Breast epithelium (tissue), 4 donors: ENCODE results near the gene ID4. TPM values are rescaled to one million over a fixed set of nuclear protein-coding genes. Genes with fewer than 3 reads are reported as not detected.
A peak's percentile ranks its signal among the peaks of the same experiment; 100 is the strongest.

Source experiments
- DNase-seq, 2 donors: peaks; one replicate each; pipeline ENCODE4 v3.0.0-alpha.2; 2019; ENCODE audit warnings: low spot score in 2 of 2
- H3K27ac ChIP-seq, 2 donors: fragments of 200-600 bp; sonication (generic) in 1 of 2; one replicate each; pipeline ENCODE4 v1.5.1; 2016 to 2019; ENCODE audit warnings: mild to moderate bottlenecking in 1 of 2
- H3K27me3 ChIP-seq, 2 donors: fragments of 200-600 bp; sonication (generic) in 1 of 2; one replicate each; pipeline versions ENCODE4 v1.5.1 to v1.6.0; 2017 to 2019; ENCODE audit warnings: control low read depth in 1 of 2, mild to moderate bottlenecking in 1 of 2
- H3K36me3 ChIP-seq: fragments of 200-600 bp; one replicate; pipeline ENCODE4 v1.5.1; 2019
- H3K4me1 ChIP-seq, 2 donors: fragments of 200-600 bp; sonication (generic); one replicate each; pipeline ENCODE4 v1.5.1; 2016 to 2019; ENCODE audit warnings: control low read depth in 1 of 2
- H3K4me3 ChIP-seq, 3 donors: fragments of 200-600 bp; sonication (generic); 1 replicate in 2 of 3; 2 replicates in 1 of 3; pipeline ENCODE4 v1.5.1; 2016 to 2019; ENCODE audit warnings: mild to moderate bottlenecking in 3 of 3, moderate library complexity in 2 of 3
- H3K9me3 ChIP-seq, 2 donors: fragments of 200-600 bp; sonication (generic) in 1 of 2; one replicate each; pipeline ENCODE4 v1.5.1; 2016 to 2019; ENCODE audit warnings: control low read depth in 1 of 2
- CTCF ChIP-seq, 3 donors: fragments of 450-650 bp; IDR thresholded peaks; one replicate each; pipeline ENCODE4 v1.5.1; 2016 to 2017; ENCODE audit warnings: antibody characterized with exemption in 3 of 3, mild to moderate bottlenecking in 3 of 3, moderate library complexity in 3 of 3
- POLR2A ChIP-seq: fragments of 450-650 bp; IDR thresholded peaks from one replicate; pipeline ENCODE4 v1.6.1; 2016; ENCODE audit warnings: antibody characterized with exemption, mild to moderate bottlenecking, moderate library complexity
- POLR2AphosphoS5 ChIP-seq, 3 donors: sonication (generic); formaldehyde crosslinking; IDR thresholded peaks; one replicate each; pipeline ENCODE4 v1.6.1; 2017; ENCODE audit warnings: antibody characterized with exemption in 3 of 3
- intact Hi-C: fragments of 100-400 bp; cut with DNase I; formaldehyde crosslinking; loops from one replicate; pipeline ENCODE4 v1.15.1; 2023; ENCODE audit warnings: low total_unique reads
- total RNA-seq, 3 donors: library from RNA; depleted of rRNA; stranded (reverse); fragments of >200 nt; gene quantifications; one replicate each; pipeline ENCODE4 v1.1.0, GENCODE V29; 2016

The ID4 gene
- total RNA-seq, 3 donors from 2014 or later: 45.9 to 92.9 (median 57.1) TPM

GRCh38 chr6:19796452-19796851 lies 40.7 kb upstream of the ID4 start:
- Histone ChIP-seq H3K27me3 (no peaks in the 10 kb centered on the region), H3K27ac (no peak overlapping the region), H3K4me3 (no peak overlapping the region), H3K9me3 (peaks cover 0 to 6% of the 10 kb centered on the region in 2 donors), H3K4me1 (no peaks in the 10 kb centered on the region), H3K36me3 (no peaks in the 10 kb centered on the region)
- DNase-seq: no peak
- intact Hi-C loops: no loop called here
- no peak for TF ChIP-seq POLR2AphosphoS5 (IDR thresholded peaks at IDR 0.05)
- no peak for TF ChIP-seq CTCF (IDR thresholded peaks at IDR 0.05)
- TF ChIP-seq POLR2A: no peak

GRCh38 chr6:19798362-19798761 lies 38.8 kb upstream of the ID4 start:
- no peak overlapping the region for H3K27ac ChIP-seq
- TF ChIP-seq POLR2AphosphoS5 (IDR thresholded peaks at IDR 0.05) (no peak), CTCF (IDR thresholded peaks at IDR 0.05) (no peak), POLR2A (no peak)
- intact Hi-C loops: no loop called here
- H3K4me3 ChIP-seq: no peak overlapping the region
- H3K27me3 ChIP-seq: no peaks in the 10 kb centered on the region
- no peaks in the 10 kb centered on the region for H3K4me1 ChIP-seq
- H3K36me3 ChIP-seq: no peaks in the 10 kb centered on the region
- H3K9me3 ChIP-seq: peaks cover 0 to 6% of the 10 kb centered on the region in 2 donors
- no peak for DNase-seq

DNA sequence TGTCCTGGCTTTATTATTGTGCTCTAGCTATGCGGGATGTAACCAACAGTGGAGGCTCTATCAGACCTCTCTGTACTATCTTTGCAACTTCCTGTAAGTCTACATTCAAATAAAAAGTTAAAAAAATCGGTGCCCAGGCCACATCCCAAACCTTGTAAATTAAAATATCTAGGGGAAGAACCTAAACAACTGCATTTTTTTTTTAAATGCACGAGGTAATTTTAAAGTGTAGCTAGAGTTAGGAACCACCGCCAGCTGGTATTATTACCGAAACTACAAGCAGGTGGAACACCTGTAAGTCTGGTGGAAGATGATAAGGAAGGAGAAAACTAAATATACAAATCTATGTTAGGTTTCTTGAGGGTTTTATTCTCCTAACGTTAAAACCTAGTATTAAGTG lies 34.5 kb upstream of the ID4 start:
- Histone ChIP-seq H3K4me1 (no peaks in the 10 kb centered on the region), H3K4me3 (no peak overlapping the region), H3K27me3 (no peaks in the 10 kb centered on the region), H3K27ac (no peak overlapping the region), H3K9me3 (no peaks in the 10 kb centered on the region), H3K36me3 (no peaks in the 10 kb centered on the region)
- DNase-seq: no peak
- intact Hi-C loops: no loop called here
- TF ChIP-seq CTCF (IDR thresholded peaks at IDR 0.05): no peak
- TF ChIP-seq POLR2A: no peak

DNA sequence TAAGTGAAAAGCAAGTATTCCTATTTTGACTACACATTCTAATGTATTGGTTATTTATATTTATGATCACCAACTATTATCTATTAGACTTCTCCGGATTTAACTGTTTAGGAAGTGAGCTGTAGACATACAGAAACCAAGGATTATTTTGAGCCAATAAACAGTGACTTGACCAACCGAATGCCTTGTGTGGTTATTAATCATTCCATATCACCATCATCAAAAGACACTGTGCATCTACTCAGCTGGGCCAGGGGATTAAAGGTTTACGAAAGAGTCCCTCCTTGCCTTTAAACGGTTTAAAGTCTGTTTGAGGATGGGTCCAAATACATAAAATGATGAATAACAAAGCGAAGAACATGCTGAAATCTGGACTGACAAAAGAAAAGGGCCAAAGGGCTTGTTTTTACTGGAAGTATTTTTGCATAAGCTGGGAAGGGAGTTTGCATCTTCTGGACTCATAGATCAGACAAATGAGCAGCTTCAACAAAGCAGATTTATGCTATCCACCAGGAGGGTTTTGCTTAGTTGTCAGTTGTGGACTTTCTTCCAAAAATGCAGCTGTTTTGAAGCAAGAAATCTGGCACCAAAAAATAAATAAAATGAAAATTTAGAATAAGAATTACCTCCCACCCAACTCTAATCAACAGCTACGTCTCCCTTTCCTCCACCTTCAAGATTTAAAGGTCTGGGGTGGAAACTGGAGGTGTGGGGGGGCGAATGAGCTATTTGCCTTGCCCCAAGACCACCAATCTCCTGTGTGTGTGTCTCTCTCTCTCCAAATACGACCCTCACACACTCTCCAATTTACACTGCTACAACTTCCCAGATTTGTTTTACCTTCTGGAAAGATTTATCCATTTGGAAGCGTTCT lies 33.6 kb upstream of the ID4 start:
- TF ChIP-seq POLR2AphosphoS5 (IDR thresholded peaks at IDR 0.05) (no peak), POLR2A (no peak), CTCF (IDR thresholded peaks at IDR 0.05) (no peak)
- intact Hi-C loops: no loop called here
- H3K27me3 ChIP-seq: no peaks in the 10 kb centered on the region
- peak overlapping the region; percentile 52 to 69 (median 64) for H3K4me3 ChIP-seq
- DNase-seq: no peak
- H3K9me3 ChIP-seq: no peaks in the 10 kb centered on the region
- no peaks in the 10 kb centered on the region for H3K4me1 ChIP-seq
- peak overlapping the region; percentile 86 to 87 for H3K27ac ChIP-seq
- H3K36me3 ChIP-seq: no peaks in the 10 kb centered on the region
